HCT116 (cell line): ENCODE results near the gene COBLL1.

ENCODE experiments used
- CEBPB ChIP-seq: IDR thresholded peaks from 2 replicates; pipeline ENCODE4 v1.6.1; 2012; ENCODE audit warnings: low read depth
- CTCF ChIP-seq, 3 experiments: fragments of 200-600 bp in 1 of 3; sonication (generic) in 1 of 3; IDR thresholded peaks in 2 of 3; conservative IDR thresholded peaks in 1 of 3; 2 replicates each; pipeline ENCODE4 v1.5.1; 2012 to 2017; ENCODE audit warnings: low read depth in 2 of 3, low read length in 2 of 3, antibody characterized with exemption in 1 of 3, borderline replicate concordance in 1 of 3, control low read depth in 1 of 3, mild to moderate bottlenecking in 1 of 3, mixed read lengths in 1 of 3, mixed run types in 1 of 3, moderate library complexity in 1 of 3; ENCODE audit not compliant: insufficient read depth in 1 of 3
- EZH2 ChIP-seq: fragments of 200-600 bp; sonication (generic); IDR thresholded peaks from 2 replicates; pipeline ENCODE4 v1.6.1; 2017; ENCODE audit warnings: antibody characterized with exemption, mixed run types
- POLR2A ChIP-seq: IDR thresholded peaks from 2 replicates; pipeline ENCODE4 v1.7.0; 2011; ENCODE audit warnings: borderline replicate concordance; ENCODE audit not compliant: insufficient read depth, insufficient read length; ENCODE audit errors: extremely low read depth
- POLR2AphosphoS5 ChIP-seq: IDR thresholded peaks from 2 replicates; pipeline ENCODE4 v1.6.1; 2011; ENCODE audit warnings: mild to moderate bottlenecking, low read depth, low read length, moderate library complexity
- RAD21 ChIP-seq: IDR thresholded peaks from 2 replicates; pipeline ENCODE4 v1.6.1; 2012; ENCODE audit warnings: low read depth, mild to moderate bottlenecking
- YY1 ChIP-seq: IDR thresholded peaks from 2 replicates; pipeline ENCODE4 v1.6.1; 2011; ENCODE audit warnings: low read length, low read depth, moderate library complexity, mild to moderate bottlenecking; ENCODE audit not compliant: insufficient replicate concordance; ENCODE audit errors: extremely low read depth

DNA sequence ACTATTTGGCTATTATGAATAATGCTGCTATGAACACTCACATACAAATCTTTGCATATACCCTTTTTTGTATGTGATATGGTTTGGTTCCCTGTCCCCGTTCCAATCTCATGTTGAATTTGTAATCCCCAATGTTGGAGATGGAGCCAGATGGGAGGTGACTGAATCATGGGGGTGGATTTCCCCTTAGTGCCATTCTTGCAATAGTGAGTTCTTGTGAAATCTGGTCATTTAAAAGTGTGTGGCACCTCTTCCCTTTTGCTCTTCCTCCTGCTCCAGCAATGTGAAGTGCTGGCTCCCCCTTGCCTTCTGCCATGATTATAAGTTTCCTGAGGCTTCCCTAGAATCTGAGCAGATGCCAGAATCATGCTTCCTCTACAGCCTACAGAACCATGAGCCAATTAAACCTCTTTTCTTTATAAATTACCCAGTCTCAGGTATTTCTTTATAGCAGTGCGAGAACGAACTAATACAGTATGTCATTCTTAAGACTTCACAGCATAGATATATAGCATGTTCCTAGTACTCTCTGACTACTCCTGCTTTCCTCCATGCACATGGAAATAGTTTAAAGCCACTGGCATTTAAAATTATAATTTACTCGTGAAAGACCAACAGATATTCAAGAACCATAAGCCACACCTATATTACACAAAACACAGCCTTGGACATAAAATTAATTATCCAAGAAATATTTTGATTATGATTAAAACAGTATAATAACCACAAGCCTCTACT lies 75.2 kb downstream of the COBLL1 start:
- no peak for TF ChIP-seq POLR2AphosphoS5
- TF ChIP-seq CTCF (IDR thresholded peaks at IDR 0.05 in 2 of 3, conservative IDR thresholded peaks at IDR 0.05 in 1 of 3; ENCODE audit: borderline replicate concordance in 1 of 3, insufficient read depth in 1 of 3, low read depth in 2 of 3, low read length in 2 of 3): no peak
- no peak for TF ChIP-seq RAD21
- TF ChIP-seq POLR2A: no peak
- TF ChIP-seq EZH2: no peak
- no peak for TF ChIP-seq YY1
- no peak for TF ChIP-seq CEBPB
